CD4-positive, alpha-beta T cell treated with Interleukin-15 for 1 hour (primary cell): ENCODE data around the gene HTR2B.
"Not testable (repeated sequence)": the region's sequence is repeated elsewhere in the genome, so short reads cannot be mapped to it uniquely, and the experiment has no call there.

ENCODE experiments used
- DNase-seq: peaks from one replicate; pipeline ENCODE4 v3.0.0-alpha.2; 2020

The HTR2B gene

DNA sequence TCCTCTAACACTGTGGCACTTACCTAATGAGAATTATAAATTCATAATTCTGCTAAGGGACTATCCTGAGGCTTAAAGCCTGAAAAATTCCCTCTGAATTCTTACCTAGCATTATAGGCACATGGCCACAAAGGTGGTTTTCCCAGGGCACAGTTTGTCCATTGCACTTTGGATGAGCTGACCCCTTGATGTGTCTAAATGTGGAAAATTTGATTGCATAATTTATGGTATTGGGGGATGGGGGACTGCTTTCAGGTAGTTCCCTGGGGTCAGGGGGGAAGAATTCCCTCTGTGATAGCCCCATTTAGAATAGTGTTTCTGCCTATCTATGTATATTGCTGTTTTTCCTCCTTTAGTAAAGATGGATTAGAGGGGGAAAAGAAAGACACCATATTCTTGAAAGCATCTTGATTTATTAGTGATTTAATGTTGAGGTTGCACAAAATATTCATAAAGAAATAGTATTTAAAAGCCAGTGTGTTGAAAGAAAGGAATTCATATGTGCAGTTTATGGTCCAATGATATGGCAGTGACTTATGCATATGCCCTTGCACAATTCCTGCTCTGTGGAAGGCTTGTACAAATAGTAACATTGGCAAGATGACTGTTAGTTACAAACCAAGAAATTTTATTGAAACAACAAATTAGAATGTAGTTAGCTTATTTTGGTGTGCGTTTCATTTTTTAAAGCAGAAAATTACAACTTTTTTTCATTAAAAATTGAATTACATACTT lies 8.7 kb upstream of the HTR2B start:
- no peak for DNase-seq

DNA sequence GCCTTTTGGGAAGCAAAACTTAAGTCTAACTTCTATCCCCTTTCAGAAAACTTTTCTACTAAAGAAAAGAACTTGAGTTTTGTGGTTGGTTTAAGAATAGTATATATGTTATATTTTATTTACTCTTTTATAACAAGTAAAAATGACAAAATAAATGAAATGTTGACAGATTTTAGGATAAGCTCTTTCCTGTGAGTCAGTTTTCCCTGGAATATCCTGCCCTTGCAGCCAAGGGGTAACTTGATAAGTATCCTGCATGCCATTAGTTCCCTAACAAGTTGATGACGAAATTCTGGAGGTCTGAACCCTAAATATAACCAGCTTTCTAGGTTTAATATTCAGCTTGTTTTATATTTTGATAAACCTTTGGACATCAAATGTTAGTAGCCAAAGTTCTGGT lies 7.3 kb upstream of the HTR2B start:
- no peak for DNase-seq

DNA sequence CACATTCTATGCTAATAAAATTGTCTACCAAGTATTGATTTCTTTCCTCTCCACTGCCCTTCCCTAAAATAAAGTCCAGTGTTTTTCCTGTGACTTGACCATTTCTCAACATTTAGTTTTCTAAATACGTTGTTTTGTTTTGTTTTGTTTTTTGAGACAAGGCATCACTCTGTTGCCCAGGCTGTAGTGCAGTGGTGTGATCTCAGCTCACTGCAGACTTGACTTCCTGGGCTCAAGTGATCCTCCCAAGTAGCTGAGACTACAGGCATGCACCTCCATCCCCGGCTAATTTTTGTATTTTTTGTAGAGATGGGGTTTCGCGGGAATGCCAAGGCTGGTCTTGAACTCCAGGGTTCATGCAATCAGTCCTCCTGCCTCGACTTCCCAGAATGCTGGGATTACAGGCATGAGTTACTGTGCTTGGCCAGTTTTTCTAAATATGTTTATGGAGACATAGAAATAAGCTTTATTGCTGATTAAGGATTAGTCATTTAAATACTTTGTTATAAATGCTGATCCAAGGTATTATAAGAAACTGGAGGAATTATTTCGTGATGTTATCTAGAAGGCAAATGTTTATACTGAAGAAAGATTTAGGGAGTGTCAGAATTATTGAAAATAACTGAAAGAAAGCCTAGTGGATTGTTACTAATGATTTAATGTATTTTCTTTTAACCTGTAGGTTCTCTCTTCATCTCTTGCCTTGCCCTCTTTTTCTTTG lies 5.7 kb upstream of the HTR2B start:
- DNase-seq: no peak

DNA sequence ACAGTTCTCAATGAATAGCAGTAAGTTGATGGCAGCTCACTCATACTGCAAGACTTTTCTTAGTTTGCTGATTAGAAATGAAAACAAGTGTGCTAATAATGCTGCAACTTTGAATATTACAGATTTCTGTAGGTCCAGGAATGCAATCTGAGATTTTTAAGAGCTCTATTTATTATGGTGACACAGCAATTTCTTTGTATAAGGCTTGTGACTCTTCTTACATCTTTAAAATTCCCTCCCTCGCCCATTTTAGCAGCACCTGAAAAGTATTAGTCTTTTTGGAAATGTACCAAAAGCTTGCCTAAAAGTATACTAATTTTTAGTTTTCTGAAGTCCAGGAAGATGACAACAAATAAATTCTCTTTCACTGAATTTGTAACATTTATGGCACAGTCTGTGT lies 4.4 kb upstream of the HTR2B start:
- DNase-seq: no peak

DNA sequence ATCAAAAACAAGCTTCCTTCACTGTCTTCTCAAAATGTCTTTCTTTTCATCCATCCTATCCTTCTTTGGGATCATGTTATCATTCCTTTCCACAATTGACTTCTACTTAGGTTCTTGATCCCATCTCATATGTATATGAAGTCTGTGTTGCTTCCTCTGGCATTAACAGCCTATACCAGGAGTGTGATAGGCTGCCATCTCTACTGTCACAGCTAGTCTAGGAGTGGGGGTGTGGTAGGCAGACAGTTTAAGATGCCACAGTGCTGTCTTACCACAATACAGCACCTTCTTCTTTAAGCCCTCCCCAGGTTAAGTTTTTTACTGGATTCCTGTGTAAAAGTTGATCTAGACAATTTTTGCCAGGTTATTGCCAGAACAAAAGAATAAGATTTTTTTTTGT lies 3.7 kb upstream of the HTR2B start:
- DNase-seq: no peak

- DNase-seq: no peak
These were observed 3.1 kb upstream of the HTR2B start for GRCh38 chr2:231127936-231128335.

DNA sequence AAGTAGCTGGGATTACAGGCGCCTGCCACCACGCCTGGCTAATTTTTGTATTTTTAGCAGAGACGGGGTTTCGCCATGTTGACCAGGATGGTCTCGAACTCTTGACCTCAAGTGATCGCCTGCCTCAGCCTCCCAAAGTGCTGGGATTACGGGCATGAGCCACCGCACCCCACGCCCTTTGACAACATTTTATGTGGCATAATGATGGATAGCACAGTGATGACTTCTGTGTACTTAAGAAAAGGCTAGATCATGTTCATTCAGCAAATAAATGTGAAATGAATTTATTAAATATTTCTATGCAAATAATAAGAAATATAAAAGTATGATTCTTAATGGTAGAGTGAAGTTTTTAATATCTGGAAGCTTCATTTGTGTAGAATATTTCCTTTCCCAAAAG lies 2.6 kb upstream of the HTR2B start:
- DNase-seq: no peak

- no peak for DNase-seq
These were observed 1.3 kb upstream of the HTR2B start for GRCh38 chr2:231126123-231126522.

- no peak for DNase-seq
These were observed 1.4 kb downstream of the HTR2B start for GRCh38 chr2:231123362-231123898.

GRCh38 chr2:231118614-231118942 lies 6.3 kb downstream of the HTR2B start:
- DNase-seq: no peak

- no peak for DNase-seq
These were observed 6.8 kb downstream of the HTR2B start for GRCh38 chr2:231117922-231118613.

DNA sequence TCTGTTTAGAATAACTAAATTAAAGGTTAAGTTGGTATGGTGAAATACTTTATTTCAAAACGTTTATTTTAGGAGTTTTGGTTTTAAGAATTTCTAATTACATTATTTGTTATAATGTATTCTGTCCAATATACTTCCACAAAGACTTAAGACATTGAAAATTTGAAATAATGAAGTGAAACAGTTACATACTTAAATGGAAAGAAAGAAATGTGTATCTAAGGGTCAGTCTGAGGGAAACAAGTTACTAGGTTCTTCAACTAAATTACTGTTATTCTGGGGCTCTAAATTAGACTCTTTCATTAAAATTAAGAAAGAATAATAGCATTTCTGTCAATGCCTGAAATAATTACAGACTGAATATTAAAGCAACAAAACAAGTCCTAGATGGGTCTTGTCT lies 7.7 kb downstream of the HTR2B start:
- DNase-seq: no peak

DNA sequence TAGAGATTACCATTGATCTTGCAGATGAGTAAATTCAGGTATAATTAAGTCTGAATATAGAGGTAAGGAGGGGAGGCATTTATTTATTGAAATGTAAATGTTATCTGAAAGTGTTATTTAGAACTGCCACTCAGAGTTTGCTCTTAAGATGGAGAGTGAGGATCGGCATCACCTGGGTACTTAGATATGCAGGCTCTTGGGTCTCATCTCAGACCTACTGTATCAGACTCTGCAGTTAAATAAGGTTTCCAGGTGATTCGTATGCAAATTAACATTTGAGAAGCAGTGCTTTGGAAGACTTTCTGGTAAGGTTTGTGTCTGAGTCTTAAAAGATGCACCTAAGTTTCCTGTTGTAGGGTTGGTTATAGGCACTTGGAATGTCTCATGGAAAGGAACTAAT lies 9.2 kb downstream of the HTR2B start:
- no peak for DNase-seq

- no peak for DNase-seq
These were observed 11.4 kb downstream of the HTR2B start for GRCh38 chr2:231113489-231113888.

GRCh38 chr2:231111987-231112386 lies 12.9 kb downstream of the HTR2B start:
- DNase-seq: no peak

DNA sequence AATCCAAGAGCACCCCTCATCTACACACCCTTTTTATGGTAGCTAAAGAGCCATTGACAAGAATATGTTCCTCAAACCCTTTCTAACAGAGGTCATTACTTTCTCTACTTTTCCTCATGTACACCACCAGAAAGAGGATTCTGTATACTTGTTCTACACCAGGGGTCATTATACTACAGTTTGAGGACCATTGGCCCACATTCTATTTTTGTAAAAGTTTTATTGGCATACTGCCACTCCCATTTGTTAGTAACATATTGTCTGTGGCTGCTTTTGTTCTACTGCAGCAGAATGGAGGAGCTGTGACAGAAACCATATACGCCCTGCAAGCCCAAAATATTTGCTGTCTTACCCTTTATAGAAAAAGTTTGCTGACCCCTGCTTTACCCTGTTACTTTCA lies 14.3 kb downstream of the HTR2B start:
- no peak for DNase-seq

- DNase-seq: peak; percentile 36
These were observed 20.6 kb downstream of the HTR2B start for GRCh38 chr2:231104115-231104713.

DNA sequence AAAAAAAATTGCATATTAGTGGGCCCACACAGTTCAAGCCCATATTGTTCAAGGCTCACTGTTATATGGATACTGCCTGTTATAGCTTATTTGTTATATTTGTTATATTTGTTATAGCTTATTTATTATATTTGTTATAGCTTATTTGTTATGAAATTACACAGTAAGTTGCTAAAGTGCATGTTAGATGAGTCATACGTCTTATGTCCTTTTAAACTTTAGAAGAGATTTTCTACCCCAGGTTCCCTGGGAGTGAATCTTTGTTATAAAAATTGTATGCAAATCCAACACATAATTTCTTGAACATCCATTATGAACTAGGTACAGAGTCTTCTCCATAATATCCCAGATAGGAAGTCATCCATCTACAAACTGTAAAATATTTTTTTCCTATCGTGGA lies 22.1 kb downstream of the HTR2B start:
- no peak for DNase-seq

- no peak for DNase-seq
These were observed 23.9 kb downstream of the HTR2B start for GRCh38 chr2:231100990-231101389.

GRCh38 chr2:231100321-231100720 lies 24.5 kb downstream of the HTR2B start:
- not testable (repeated sequence) for DNase-seq

- no peak for DNase-seq
These were observed 24.9 kb downstream of the HTR2B start for GRCh38 chr2:231099918-231100317.

DNA sequence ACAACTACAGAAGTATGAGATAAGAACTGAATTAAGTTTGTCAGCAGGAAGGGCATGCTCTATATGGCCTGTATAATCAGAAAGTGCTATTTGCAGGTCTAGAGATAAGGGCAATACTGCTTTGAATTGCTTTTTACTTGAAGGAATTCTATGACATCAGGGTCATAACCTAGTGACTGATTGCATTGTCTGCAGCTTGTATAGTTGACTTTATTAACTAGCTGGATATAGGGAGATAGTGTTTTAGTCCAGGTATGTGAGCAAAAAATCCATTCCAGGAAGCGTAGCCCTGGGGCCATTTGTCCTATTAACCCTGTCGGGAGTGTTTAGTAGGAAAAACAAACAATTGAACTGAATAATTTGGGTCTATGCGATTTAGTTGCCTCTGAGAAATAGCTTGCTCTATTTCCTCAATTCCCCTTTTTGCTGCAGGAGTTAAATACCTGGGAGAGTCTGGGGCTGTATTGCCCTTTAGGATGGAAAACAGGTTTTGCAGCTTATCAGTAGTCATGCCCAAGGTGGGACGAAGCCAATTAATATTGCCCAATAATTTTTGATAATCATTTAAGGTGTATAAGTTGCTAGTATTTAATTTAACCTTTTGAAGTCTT lies 30.0 kb downstream of the HTR2B start:
- no peak for DNase-seq

GRCh38 chr2:231093933-231094332 lies 30.9 kb downstream of the HTR2B start:
- no peak for DNase-seq
